ENCODE data around the gene ABLIM1.

DNA sequence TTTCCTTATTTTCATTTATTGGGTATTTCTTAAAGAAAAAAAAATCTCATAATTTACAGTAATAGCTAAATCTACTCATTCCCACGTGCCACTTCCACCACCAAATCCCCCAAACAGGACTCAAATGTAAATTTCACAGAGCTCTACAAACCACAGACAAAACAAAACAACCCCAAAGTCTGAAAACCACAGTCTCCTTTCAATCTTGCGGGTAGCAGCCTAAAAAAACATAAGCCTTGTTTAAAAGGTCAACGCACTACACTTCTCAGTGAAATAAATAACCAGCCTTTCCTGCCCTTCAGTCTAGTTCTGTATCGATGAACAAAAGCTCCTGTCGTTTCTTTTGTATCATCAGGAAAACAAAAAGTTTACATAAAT, 132.0 kb downstream of the ABLIM1 start:
- TF ChIP-seq, protein P1, sequence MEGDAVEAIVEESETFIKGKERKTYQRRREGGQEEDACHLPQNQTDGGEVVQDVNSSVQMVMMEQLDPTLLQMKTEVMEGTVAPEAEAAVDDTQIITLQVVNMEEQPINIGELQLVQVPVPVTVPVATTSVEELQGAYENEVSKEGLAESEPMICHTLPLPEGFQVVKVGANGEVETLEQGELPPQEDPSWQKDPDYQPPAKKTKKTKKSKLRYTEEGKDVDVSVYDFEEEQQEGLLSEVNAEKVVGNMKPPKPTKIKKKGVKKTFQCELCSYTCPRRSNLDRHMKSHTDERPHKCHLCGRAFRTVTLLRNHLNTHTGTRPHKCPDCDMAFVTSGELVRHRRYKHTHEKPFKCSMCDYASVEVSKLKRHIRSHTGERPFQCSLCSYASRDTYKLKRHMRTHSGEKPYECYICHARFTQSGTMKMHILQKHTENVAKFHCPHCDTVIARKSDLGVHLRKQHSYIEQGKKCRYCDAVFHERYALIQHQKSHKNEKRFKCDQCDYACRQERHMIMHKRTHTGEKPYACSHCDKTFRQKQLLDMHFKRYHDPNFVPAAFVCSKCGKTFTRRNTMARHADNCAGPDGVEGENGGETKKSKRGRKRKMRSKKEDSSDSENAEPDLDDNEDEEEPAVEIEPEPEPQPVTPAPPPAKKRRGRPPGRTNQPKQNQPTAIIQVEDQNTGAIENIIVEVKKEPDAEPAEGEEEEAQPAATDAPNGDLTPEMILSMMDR (conservative IDR thresholded peaks at IDR 0.05 in 1 of 2, IDR thresholded peaks at IDR 0.05 in 1 of 2; ENCODE audit: low read depth in 1 of 2, low read length in 2 of 2) = no peak
- no peak for TF ChIP-seq EZH2 (IDR thresholded peaks at IDR 0.05; ENCODE audit: low read length, missing control alignments)

All from fibroblast of lung (primary cell).